PC-9 (cell line): ENCODE data around the gene SNAPIN.

Experiments
- CTCF ChIP-seq: fragments of 200-600 bp; sonication (generic); conservative IDR thresholded peaks from 2 replicates; pipeline ENCODE4 v1.6.1; 2017; ENCODE audit warnings: mixed run types, antibody characterized with exemption, mild to moderate bottlenecking, moderate library complexity
- EZH2 ChIP-seq: fragments of 200-600 bp; sonication (generic); IDR thresholded peaks from 2 replicates; pipeline ENCODE4 v1.8.0; 2017; ENCODE audit warnings: antibody characterized with exemption, low read depth

- no peak for TF ChIP-seq CTCF
- no peak for TF ChIP-seq EZH2
Measured at GRCh38 chr1:153705484-153705883, 47.0 kb downstream of the SNAPIN start.
